B cell (primary cell): ENCODE results near the gene APOL3. TPM values are rescaled to one million over a fixed set of nuclear protein-coding genes. Genes with fewer than 3 reads are reported as not detected.

Experiments used
- ATAC-seq: fragments of 200-7000 bp; cut with Tn5 transposase; one replicate; pipeline ENCODE4 v1.10.0; 2021; ENCODE audit warnings: low read depth, mild to moderate bottlenecking, moderate number of reproducible peaks, moderate library complexity
- CTCF ChIA-PET: fragments of 350-600 bp; sonication (Branson Sonifier 250); formaldehyde crosslinking; loops from one replicate; lab custom pipeline; 2021; ENCODE audit warnings: antibody characterized with exemption, inconsistent platforms; lab: Charles Lee
- POLR2A ChIA-PET: fragments of 350-600 bp; sonication (Branson Sonifier 250); formaldehyde crosslinking; loops from one replicate; lab custom pipeline; 2021; ENCODE audit warnings: antibody characterized with exemption; lab: Charles Lee
- DNase-seq: peaks from one replicate; pipeline ENCODE4 v3.0.0; 2013
- H2AFZ ChIP-seq: 2 replicates; pipeline ENCODE4 v1.6.1; 2012; ENCODE audit warnings: mild to moderate bottlenecking, low read depth, low read length; ENCODE audit not compliant: insufficient read depth, poor library complexity, severe bottlenecking
- H3K27ac ChIP-seq, 2 donors: 1 replicate in 1 of 2; 2 replicates in 1 of 2; pipeline ENCODE4 v1.5.1; 2012 to 2013; ENCODE audit warnings: low read length in 2 of 2, mild to moderate bottlenecking in 2 of 2, moderate library complexity in 1 of 2
- H3K27me3 ChIP-seq, 4 experiments: fragments of 200-600 bp in 1 of 4; sonication (generic) in 1 of 4; replicated peaks in 1 of 4; 1 replicate in 2 of 4; 2 replicates in 2 of 4; pipeline versions ENCODE4 v1.6.1 to v1.7.0; 2013 to 2016; ENCODE audit warnings: low read length in 3 of 4, mild to moderate bottlenecking in 2 of 4, mixed read lengths in 1 of 4, moderate library complexity in 1 of 4; ENCODE audit not compliant: insufficient read depth in 4 of 4, control insufficient read depth in 3 of 4; ENCODE audit errors: control extremely low read depth in 1 of 4
- H3K36me3 ChIP-seq, 2 experiments: replicated peaks in 1 of 2; 1 replicate in 1 of 2; 2 replicates in 1 of 2; pipeline versions ENCODE4 v1.6.1 to v1.7.1; 2013; ENCODE audit warnings: low read length in 1 of 2; ENCODE audit not compliant: insufficient read depth in 2 of 2, control insufficient read depth in 1 of 2; ENCODE audit errors: control extremely low read depth in 1 of 2, extremely low read depth in 1 of 2
- H3K4me1 ChIP-seq, 2 donors: fragments of 200-600 bp in 1 of 2; sonication (generic) in 1 of 2; 1 replicate in 1 of 2; 2 replicates in 1 of 2; pipeline versions ENCODE4 v1.5.1 to v1.6.1; 2013 to 2017; ENCODE audit warnings: low read length in 2 of 2; ENCODE audit not compliant: control insufficient read depth in 2 of 2, insufficient read depth in 2 of 2
- H3K4me2 ChIP-seq: replicated peaks from 2 replicates; pipeline ENCODE3; 2012; ENCODE audit warnings: mild to moderate bottlenecking, low read depth, low read length; ENCODE audit not compliant: poor library complexity, severe bottlenecking
- H3K4me3 ChIP-seq, 5 experiments: fragments of 200-600 bp in 1 of 5; sonication (generic) in 1 of 5; 1 replicate in 3 of 5; 2 replicates in 2 of 5; pipeline versions ENCODE4 v1.5.1 to v1.7.0; 2011 to 2016; ENCODE audit warnings: low read length in 4 of 5, mild to moderate bottlenecking in 4 of 5, low read depth in 2 of 5, control low read depth in 1 of 5, moderate library complexity in 1 of 5; ENCODE audit not compliant: insufficient read depth in 1 of 5; ENCODE audit errors: control extremely low read depth in 1 of 5, extremely low read depth in 1 of 5
- H3K79me2 ChIP-seq: fragments of 200-600 bp; sonication (generic); one replicate; pipeline ENCODE4 v1.6.0; 2016; ENCODE audit warnings: low read length; ENCODE audit not compliant: control insufficient read depth, insufficient read depth
- H3K9ac ChIP-seq: fragments of 200-600 bp; sonication (generic); 2 replicates; pipeline ENCODE4 v1.6.1; 2017; ENCODE audit warnings: mild to moderate bottlenecking, low read length, moderate library complexity
- H3K9me3 ChIP-seq, 3 donors: one replicate each; pipeline versions ENCODE4 v1.6.1 to v1.7.1; 2013; ENCODE audit warnings: low read length in 2 of 3; ENCODE audit not compliant: control insufficient read depth in 2 of 3, insufficient read depth in 1 of 3; ENCODE audit errors: control extremely low read depth in 1 of 3
- H4K20me1 ChIP-seq: 2 replicates; pipeline ENCODE4 v1.6.0; 2012; ENCODE audit warnings: mild to moderate bottlenecking, low read length; ENCODE audit not compliant: insufficient read depth, control insufficient read depth, poor library complexity, severe bottlenecking
- H3K27ac Mint-ChIP-seq: one replicate; pipeline ENCODE4 v1.8.0; 2021; ENCODE audit warnings: mixed read lengths
- H3K27me3 Mint-ChIP-seq: one replicate; pipeline ENCODE4 v1.8.0; 2021; ENCODE audit warnings: mixed read lengths
- H3K4me1 Mint-ChIP-seq: one replicate; pipeline ENCODE4 v1.8.0; 2021; ENCODE audit warnings: mixed read lengths
- H3K4me3 Mint-ChIP-seq: one replicate; pipeline ENCODE4 v1.8.0; 2021; ENCODE audit warnings: mixed read lengths
- H3K9me3 Mint-ChIP-seq: one replicate; pipeline ENCODE4 v1.8.0; 2022; ENCODE audit warnings: mixed read lengths; ENCODE audit not compliant: insufficient read depth
- CTCF ChIP-seq: fragments of 200-600 bp; IDR thresholded peaks from one replicate; pipeline ENCODE4 v1.8.0; 2022; ENCODE audit warnings: antibody characterized with exemption, mild to moderate bottlenecking
- EZH2 ChIP-seq: IDR thresholded peaks from 2 replicates; pipeline ENCODE4 v1.6.1; 2012; ENCODE audit warnings: borderline replicate concordance, low read depth, mild to moderate bottlenecking, moderate library complexity, low read length; ENCODE audit not compliant: insufficient read depth, poor library complexity, severe bottlenecking
- WGBS: methylation state at CpG from one replicate; pipeline ENCODE4 v1.1.5; 2013; ENCODE audit warnings: missing lambda C conversion rate; ENCODE audit not compliant: insufficient coverage; 5-methylcytosine and 5-hydroxymethylcytosine counted together
- intact Hi-C: fragments of 100-400 bp; cut with micrococcal nuclease; formaldehyde crosslinking; loops from one replicate; pipeline ENCODE4 v1.10.0; 2022
- polyA plus RNA-seq: library from polyadenylated mRNA; depleted of rRNA; stranded (reverse); fragments of >200 nt; gene quantifications from 2 replicates; pipeline ENCODE4 v1.2.3, GENCODE V29; 2012
- total RNA-seq, 2 donors: library from RNA; stranded (reverse); fragments of 120-200 nt in 1 of 2; gene quantifications; 1 replicate in 1 of 2; 2 replicates in 1 of 2; pipeline versions ENCODE4 v1.2.3 to v1.2.4, GENCODE V29; 2013 to 2022

APOL3 gene
- total and polyA plus RNA-seq, 2 donors (not counting 1 experiment from before 2014, with no cell fraction given), result 55.0 to 97.2 TPM

- Mint-ChIP-seq H3K4me1 (no peaks in the 10 kb centered on the region), H3K27me3 (peaks cover 3% of the 10 kb centered on the region), H3K4me3 (no peak overlapping the region), H3K27ac (no peak overlapping the region), H3K9me3 (no peaks in the 10 kb centered on the region)
- H3K27ac ChIP-seq, result no peak overlapping the region
- ChIA-PET POLR2A (interaction anchor here (0.6 kb wide), 1 partner anchor 83 kb away, joined by 3 read pairs; no protein-coding TSS in a partner anchor), CTCF (interaction anchor here (0.6 to 2.0 kb wide), 5 partner anchors 9 to 786 kb away, joined by 3 to 6 read pairs (median 3); no protein-coding TSS in a partner anchor)
- no peak overlapping the region for H3K4me2 ChIP-seq
- H3K9me3 ChIP-seq, result no peaks in the 10 kb centered on the region
- DNase-seq (no peak), ATAC-seq (no peak)
- no peaks in the 10 kb centered on the region for H4K20me1 ChIP-seq
- no peak overlapping the region for H3K4me3 ChIP-seq
- no CpG with 5 or more reads among the region's 2 CpGs for WGBS
- H3K27me3 ChIP-seq, result no peaks in the 10 kb centered on the region
- no peaks in the 10 kb centered on the region for H3K79me2 ChIP-seq
- no peak overlapping the region for H2AFZ ChIP-seq
- TF ChIP-seq CTCF (no peak), EZH2 (no peak)
- no peak overlapping the region for H3K9ac ChIP-seq
- H3K36me3 ChIP-seq, result peaks cover 3 to 19% of the 10 kb centered on the region in 2 experiments
- H3K4me1 ChIP-seq, result no peaks in the 10 kb centered on the region
- intact Hi-C loops, result no loop called here
These were observed 23.6 kb downstream of the APOL3 start for GRCh38 chr22:36136988-36137387.

GRCh38 chr22:36136475-36136874 is 24.1 kb downstream of the APOL3 start:
- 100% methylated on average over 2 of the region's 5 CpGs for WGBS
- no peaks in the 10 kb centered on the region for H3K79me2 ChIP-seq
- H3K9me3 Mint-ChIP-seq, result no peaks in the 10 kb centered on the region
- intact Hi-C loops, result no loop called here
- no peaks in the 10 kb centered on the region for H3K27me3 ChIP-seq
- no peak overlapping the region for H3K27ac ChIP-seq
- ATAC-seq, result no peak
- H3K4me1 Mint-ChIP-seq, result no peaks in the 10 kb centered on the region
- DNase-seq, result no peak
- TF ChIP-seq EZH2 (no peak), CTCF (no peak)
- no peaks in the 10 kb centered on the region for H3K4me1 ChIP-seq
- H3K27ac Mint-ChIP-seq, result no peak overlapping the region
- no peak overlapping the region for H2AFZ ChIP-seq
- H3K9me3 ChIP-seq, result no peaks in the 10 kb centered on the region
- H3K27me3 Mint-ChIP-seq, result peaks cover 3% of the 10 kb centered on the region
- CTCF ChIA-PET, result interaction anchor here (0.6 to 2.0 kb wide), 4 partner anchors 9 to 786 kb away, joined by 3 to 6 read pairs (median 3); no protein-coding TSS in a partner anchor
- no peak overlapping the region for H3K4me3 ChIP-seq
- POLR2A ChIA-PET, result interaction anchor here (0.6 kb wide), 1 partner anchor 82 kb away, joined by 3 read pairs; no protein-coding TSS in a partner anchor
- no peak overlapping the region for H3K4me2 ChIP-seq
- no peak overlapping the region for H3K9ac ChIP-seq
- no peak overlapping the region for H3K4me3 Mint-ChIP-seq
- peaks cover 3 to 14% of the 10 kb centered on the region in 2 experiments for H3K36me3 ChIP-seq
- no peaks in the 10 kb centered on the region for H4K20me1 ChIP-seq
